Spinal cord (tissue), 10 donors: Measurements from ENCODE around the gene EFNA4. TPM values are rescaled to one million over a fixed set of nuclear protein-coding genes. Genes with fewer than 3 reads are reported as not detected.

Source experiments
- DNase-seq, 6 donors: peaks; one replicate each; pipeline versions ENCODE4 v3.0.0 to v3.0.0-alpha.2; 2013 to 2015; ENCODE audit warnings: low spot score in 6 of 6, low read depth in 4 of 6
- H3K27ac ChIP-seq: one replicate; pipeline ENCODE4 v1.5.1; 2013; ENCODE audit warnings: low read depth, low read length, control low read depth
- H3K27me3 ChIP-seq: one replicate; pipeline ENCODE4 v1.6.1; 2013; ENCODE audit warnings: low read length; ENCODE audit not compliant: control insufficient read depth, insufficient read depth
- H3K36me3 ChIP-seq: one replicate; pipeline ENCODE4 v1.6.1; 2013; ENCODE audit warnings: low read length; ENCODE audit not compliant: control insufficient read depth, insufficient read depth
- H3K4me1 ChIP-seq: one replicate; pipeline ENCODE4 v1.6.1; 2013; ENCODE audit warnings: low read length; ENCODE audit not compliant: control insufficient read depth, insufficient read depth
- H3K4me3 ChIP-seq: one replicate; pipeline ENCODE4 v1.5.1; 2013; ENCODE audit warnings: low read depth, low read length, control low read depth
- H3K9me3 ChIP-seq: one replicate; pipeline ENCODE4 v1.6.1; 2013; ENCODE audit warnings: low read length; ENCODE audit not compliant: control insufficient read depth, insufficient read depth
- WGBS: methylation state at CpG from one replicate; pipeline ENCODE4 v1.1.5; 2013; ENCODE audit warnings: missing lambda C conversion rate; ENCODE audit not compliant: insufficient coverage; 5-methylcytosine and 5-hydroxymethylcytosine counted together
- polyA plus RNA-seq, 2 donors: library from polyadenylated mRNA; unstranded; fragments of 120-200 nt; gene quantifications; one replicate each; pipeline ENCODE4 v1.2.1, GENCODE V29; 2013; ENCODE audit not compliant: insufficient read length in 2 of 2
- total RNA-seq, 2 donors: library from RNA; depleted of rRNA in 1 of 2; stranded (reverse); fragments of 120-200 nt in 1 of 2; fragments of >200 nt in 1 of 2; gene quantifications; one replicate each; pipeline versions ENCODE4 v1.2.3 to v1.2.4, GENCODE V29; 2013 to 2014
- donor health status: healthy.

The EFNA4 gene
- total and polyA plus RNA-seq, 4 donors = 3.5 to 13.9 (median 6.0) TPM

DNA sequence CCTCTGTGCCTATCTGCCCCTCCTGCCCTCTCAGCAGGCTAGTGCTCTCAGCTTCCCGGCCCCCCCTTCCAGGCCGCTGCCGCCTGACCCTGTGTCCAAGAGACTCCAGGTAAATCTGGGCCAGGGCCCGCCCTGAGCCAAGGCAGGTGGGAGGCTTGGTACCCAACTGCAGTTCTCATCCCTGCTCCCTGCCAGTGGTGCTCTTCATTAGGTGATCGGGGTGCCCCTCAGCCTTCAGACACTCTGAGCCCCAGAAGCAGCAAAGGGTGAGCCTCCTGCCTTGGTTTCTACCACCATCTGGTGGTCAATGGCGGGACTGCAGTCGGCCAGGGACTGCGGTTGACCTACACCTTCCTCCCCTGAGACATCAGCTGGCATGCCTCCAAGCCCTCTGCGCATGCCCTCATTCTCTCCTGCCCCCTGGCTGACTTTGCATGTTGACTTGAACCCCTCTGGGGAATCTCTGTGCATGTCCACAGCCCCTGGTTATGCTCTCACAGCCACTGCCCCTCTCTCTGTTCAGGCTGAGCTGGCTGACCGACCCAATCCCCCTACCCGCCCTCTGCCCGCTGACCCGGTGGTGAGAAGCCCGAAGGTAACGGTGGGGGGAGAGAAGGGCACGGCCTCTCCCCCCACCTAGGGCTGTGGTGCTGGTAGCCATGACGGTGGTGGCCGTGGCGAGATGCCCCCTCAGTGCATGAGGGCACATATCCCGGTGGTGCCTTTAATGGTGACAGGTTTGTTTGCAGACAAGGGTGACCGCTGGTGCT, 2.0 kb upstream of the EFNA4 start:
- H3K27ac ChIP-seq = no peak overlapping the region
- H3K9me3 ChIP-seq = no peaks in the 10 kb centered on the region
- no peak overlapping the region for H3K4me3 ChIP-seq
- H3K27me3 ChIP-seq = peaks cover 11% of the 10 kb centered on the region
- peak in 2 of 6 donors; percentile 87 to 92 for DNase-seq
- H3K4me1 ChIP-seq = peaks cover 36% of the 10 kb centered on the region
- H3K36me3 ChIP-seq = peaks cover 49% of the 10 kb centered on the region
- 23% methylated on average over 18 of the region's 21 CpGs for WGBS

DNA sequence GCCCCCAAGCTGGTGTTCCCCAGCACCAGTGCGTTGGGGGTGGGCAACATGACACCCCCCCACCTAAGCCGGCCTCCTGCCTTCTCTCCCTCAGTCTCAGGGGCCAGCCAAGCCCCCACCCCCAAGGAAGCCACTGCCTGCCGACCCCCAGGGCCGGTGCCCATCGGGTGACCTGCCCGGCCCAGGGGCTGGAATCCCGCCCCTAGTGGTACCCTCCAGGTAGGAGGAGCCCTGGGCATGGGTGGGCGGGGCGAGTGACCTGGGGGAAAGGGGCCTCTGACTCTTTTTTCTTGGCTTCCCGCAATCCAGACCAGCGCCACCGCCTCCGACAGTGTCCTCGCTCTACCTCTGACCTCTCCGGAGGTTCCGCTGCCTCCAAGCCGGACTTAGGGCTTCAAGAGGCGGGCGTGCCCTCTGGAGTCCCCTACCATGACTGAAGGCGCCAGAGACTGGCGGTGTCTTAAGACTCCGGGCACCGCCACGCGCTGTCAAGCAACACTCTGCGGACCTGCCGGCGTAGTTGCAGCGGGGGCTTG, 1.3 kb upstream of the EFNA4 start:
- Histone ChIP-seq H3K9me3 (no peaks in the 10 kb centered on the region), H3K4me1 (peaks cover 36% of the 10 kb centered on the region), H3K27ac (no peak overlapping the region), H3K36me3 (peaks cover 44% of the 10 kb centered on the region), H3K4me3 (no peak overlapping the region), H3K27me3 (peaks cover 11% of the 10 kb centered on the region)
- WGBS = 9% methylated on average over 28 of the region's 29 CpGs
- DNase-seq = no peak

DNA sequence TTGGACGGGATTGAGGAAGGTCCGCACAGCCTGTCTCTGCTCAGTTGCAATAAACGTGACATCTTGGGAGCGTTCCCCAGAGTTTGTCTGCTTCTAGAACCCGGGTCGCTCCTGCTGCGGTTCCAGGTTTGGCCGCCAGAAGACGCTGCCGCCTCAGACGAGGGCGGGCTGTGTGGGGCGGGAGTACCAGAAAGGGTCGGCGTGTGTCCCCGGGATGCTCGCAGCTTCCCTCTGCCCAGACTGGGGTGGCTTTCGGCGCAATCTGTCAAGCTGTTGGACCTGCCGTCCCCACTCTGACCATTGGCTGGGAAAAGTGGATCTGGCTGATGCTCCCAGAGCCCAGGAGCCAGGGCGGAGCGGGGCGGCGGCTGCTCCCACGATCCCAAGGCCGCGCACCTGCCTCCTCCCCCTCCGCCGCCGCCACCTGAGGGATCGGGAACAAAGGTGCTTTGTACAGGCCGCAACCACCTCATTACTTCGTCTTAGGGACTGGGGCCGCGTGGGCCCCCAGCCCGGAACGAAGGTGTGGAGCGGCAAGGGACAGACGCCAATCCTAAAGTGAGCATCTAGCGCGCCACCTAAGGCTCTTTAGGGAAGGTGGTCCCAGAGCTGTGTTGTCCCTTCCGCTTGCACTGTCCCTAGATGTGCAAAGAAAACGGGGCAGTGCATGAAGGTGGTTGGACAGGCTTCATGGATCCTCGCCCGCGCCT, 683 bp upstream of the EFNA4 start:
- no peak overlapping the region for H3K27ac ChIP-seq
- peak overlapping the region; percentile 92 for H3K4me3 ChIP-seq
- peak in 2 of 6 donors; percentile 54 to 59 for DNase-seq
- WGBS = 5% methylated on average over 41 of the region's 46 CpGs
- peaks cover 38% of the 10 kb centered on the region for H3K36me3 ChIP-seq
- H3K27me3 ChIP-seq = peaks cover 11% of the 10 kb centered on the region
- peaks cover 36% of the 10 kb centered on the region for H3K4me1 ChIP-seq
- no peaks in the 10 kb centered on the region for H3K9me3 ChIP-seq

DNA sequence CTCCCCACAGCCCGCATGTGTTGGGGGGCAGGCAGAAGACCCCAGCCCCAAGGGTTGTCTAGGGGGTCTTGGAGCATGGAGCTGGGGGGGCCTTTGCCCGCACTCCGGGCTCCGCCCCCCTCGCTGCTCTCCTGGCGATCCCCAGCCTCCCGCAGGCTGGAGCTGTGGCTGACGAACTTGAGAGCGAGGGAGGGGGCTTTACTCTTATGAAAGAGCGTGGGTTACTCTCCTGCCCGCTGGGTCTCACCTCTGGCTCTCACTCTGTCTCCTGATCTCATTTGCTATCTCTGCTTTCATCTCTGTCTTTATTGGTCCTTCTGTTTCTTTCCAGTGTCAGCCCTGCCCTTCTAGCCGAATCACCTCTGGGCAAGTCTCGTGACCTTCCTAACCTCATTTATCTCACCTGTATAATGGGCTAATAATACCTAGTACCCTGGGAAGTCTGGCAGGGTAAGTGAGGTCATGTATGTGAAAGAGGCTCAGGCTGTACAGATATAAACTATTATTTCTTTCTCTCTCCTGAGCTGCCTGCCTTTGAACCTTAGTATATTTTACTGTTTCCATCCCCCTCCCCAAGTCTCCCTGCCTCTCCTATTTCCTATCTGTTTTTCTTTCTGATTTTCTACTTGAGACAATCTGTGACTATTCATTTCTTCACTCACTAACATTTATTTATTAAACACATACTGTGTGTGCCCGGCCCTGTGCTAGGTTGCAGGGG, 731 bp downstream of the EFNA4 start:
- Histone ChIP-seq H3K27ac (no peak overlapping the region), H3K36me3 (peaks cover 26% of the 10 kb centered on the region), H3K4me3 (peak overlapping the region; percentile 92), H3K9me3 (no peaks in the 10 kb centered on the region), H3K27me3 (peaks cover 11% of the 10 kb centered on the region), H3K4me1 (peaks cover 39% of the 10 kb centered on the region)
- peak in 1 of 6 donors; percentile 52 for DNase-seq
- WGBS = 0% methylated on average over 11 of the region's 14 CpGs

DNA sequence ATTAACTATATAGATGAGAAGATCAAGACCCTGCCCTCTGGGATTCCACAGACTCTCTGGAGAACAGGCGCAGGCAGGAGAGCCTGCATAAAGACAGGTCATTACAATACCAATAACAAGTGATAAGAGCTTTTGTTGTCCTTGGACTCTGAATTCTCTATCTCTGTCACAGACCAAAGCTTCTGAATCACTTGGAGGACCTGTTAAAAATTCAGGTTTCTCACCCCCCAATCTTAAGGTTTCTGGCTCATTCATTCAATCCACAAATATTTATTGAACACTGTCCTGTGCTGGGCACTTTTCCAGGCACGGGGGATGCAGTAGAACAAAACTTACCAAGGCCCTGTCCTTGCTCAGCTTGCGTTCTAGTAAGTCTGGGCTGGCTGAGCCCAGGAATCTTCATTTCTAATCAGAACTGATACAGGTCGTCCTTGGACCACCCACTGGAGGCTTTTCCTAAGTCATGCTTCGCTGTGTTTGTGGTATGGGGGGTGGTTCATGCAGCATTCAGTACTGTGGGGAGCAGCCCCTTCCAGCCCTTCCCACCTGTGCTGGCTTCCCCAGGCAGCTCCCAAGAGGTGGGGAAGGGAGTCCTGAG, 1.4 kb downstream of the EFNA4 start:
- peaks cover 24% of the 10 kb centered on the region for H3K36me3 ChIP-seq
- H3K27me3 ChIP-seq = peaks cover 11% of the 10 kb centered on the region
- WGBS = 83% methylated on average over 2 of the region's 5 CpGs
- H3K9me3 ChIP-seq = no peaks in the 10 kb centered on the region
- no peak for DNase-seq
- H3K27ac ChIP-seq = no peak overlapping the region
- H3K4me1 ChIP-seq = peaks cover 45% of the 10 kb centered on the region
- no peak overlapping the region for H3K4me3 ChIP-seq

DNA sequence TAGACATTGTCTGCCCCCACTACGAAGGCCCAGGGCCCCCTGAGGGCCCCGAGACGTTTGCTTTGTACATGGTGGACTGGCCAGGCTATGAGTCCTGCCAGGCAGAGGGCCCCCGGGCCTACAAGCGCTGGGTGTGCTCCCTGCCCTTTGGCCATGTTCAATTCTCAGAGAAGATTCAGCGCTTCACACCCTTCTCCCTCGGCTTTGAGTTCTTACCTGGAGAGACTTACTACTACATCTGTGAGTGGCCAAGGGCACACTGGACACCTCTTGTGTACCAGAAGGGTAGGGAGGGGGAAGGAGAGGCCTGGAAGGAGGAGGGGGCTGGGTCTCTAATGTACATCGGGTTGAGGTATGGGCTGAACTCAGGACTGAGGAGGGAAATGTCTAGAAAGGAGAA, 3.2 kb downstream of the EFNA4 start:
- peaks cover 11% of the 10 kb centered on the region for H3K27me3 ChIP-seq
- no peak overlapping the region for H3K4me3 ChIP-seq
- H3K27ac ChIP-seq = no peak overlapping the region
- peaks cover 56% of the 10 kb centered on the region for H3K4me1 ChIP-seq
- H3K36me3 ChIP-seq = peaks cover 8% of the 10 kb centered on the region
- 93% methylated on average over 7 of the region's 8 CpGs for WGBS
- no peaks in the 10 kb centered on the region for H3K9me3 ChIP-seq
- DNase-seq = no peak

DNA sequence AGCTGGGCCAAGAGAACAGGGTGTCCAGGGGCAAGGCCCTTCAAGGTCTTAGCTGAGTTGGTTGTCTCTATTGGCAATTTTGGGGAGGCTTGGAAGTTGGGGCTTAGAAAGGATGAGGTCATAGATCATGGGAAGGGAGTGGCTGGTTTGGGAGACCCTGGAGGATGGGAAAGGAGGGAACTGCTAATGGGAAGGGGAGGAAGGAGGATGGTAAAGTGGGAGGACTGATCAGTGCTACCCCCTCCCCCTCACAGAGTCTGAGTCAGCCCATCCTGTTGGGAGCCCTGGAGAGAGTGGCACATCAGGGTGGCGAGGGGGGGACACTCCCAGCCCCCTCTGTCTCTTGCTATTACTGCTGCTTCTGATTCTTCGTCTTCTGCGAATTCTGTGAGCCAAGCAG, 5.1 kb downstream of the EFNA4 start:
- Histone ChIP-seq H3K27ac (no peak overlapping the region), H3K36me3 (peaks cover 4% of the 10 kb centered on the region)

DNA sequence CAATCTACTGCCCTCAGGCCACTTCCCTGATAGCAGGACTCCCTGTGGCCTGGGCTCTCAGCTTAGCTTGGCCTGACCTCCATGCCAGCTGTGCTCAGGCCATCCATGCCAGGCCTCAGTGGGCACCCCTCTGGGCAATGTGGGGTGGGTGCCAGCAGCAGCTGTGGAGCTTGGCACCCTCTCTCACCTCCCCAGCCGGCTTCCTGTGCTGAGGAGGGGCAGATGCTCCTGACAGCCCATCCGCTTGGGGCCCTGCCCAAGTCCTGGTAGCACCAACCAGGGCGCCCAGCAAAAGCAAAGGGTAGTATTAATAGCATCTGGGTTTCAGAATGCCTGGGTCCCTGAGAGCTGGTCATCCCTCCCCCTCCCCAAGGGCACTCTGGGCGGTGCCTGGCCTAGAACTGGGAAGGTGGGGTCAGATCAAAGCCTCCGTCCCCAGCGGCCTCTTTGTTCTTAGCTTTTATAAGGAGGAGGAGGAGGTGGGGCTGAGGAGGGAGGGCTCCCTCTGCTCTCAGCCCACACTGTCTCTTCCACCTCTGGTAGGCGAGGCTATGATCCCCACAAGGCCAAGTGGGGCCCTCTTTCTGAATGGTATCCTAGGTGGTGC, 6.1 kb downstream of the EFNA4 start:
- Histone ChIP-seq H3K9me3 (no peaks in the 10 kb centered on the region), H3K36me3 (peaks cover 4% of the 10 kb centered on the region), H3K27me3 (no peaks in the 10 kb centered on the region), H3K4me3 (peak overlapping the region; percentile 9), H3K27ac (peak overlapping the region; percentile 33), H3K4me1 (peaks cover 34% of the 10 kb centered on the region)
- DNase-seq = peak in 1 of 6 donors; percentile 48
- WGBS = no CpG with 5 or more reads among the region's 7 CpGs

More for the DNA sequence above, 5.1 kb downstream of the EFNA4 start:
- Histone ChIP-seq H3K4me3 (no peak overlapping the region), H3K27me3 (no peaks in the 10 kb centered on the region), H3K9me3 (no peaks in the 10 kb centered on the region), H3K4me1 (peaks cover 40% of the 10 kb centered on the region)
- WGBS = 100% methylated on average over 1 of the region's 3 CpGs
- DNase-seq = no peak

DNA sequence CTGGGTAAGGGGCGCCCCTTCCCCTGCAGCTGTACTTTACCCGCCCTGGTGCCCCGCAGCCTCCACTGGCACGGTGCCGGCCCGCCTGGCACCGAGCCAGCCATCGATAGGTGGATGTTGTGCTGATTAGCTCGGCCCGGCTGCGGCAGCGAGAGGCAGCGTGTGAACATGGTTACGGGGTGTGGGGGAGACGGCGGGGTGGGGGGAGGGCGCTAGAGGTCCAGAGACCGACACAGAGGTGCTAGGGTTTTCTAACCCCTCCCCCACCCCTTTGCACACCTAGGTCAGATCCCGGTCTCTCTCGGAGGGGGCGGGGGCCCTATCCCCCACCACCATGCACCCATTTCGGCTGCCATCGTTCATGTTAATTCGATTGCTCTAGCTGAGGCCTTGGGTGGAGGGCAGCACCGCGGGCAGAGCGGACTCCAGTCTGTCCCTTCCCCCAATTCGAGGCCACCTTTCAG, 6.7 kb downstream of the EFNA4 start:
- Histone ChIP-seq H3K36me3 (peaks cover 4% of the 10 kb centered on the region), H3K4me1 (peaks cover 31% of the 10 kb centered on the region), H3K27me3 (no peaks in the 10 kb centered on the region), H3K27ac (peak overlapping the region; percentile 73), H3K9me3 (no peaks in the 10 kb centered on the region), H3K4me3 (peak overlapping the region; percentile 43)
- WGBS = 5% methylated on average over 12 of the region's 28 CpGs
- DNase-seq = peak in 2 of 6 donors; percentile 58 to 83
